HG02852 (cell line): ENCODE data around the gene FOSL1.
"Not testable (repeated sequence)": the region's sequence is repeated elsewhere in the genome, so short reads cannot be mapped to it uniquely, and the experiment has no call there.

Source experiments
- ATAC-seq: cut with Tn5 transposase; IDR thresholded peaks from one replicate; pipeline ENCODE4 v1.9.1; 2021; ENCODE audit warnings: mild to moderate bottlenecking, moderate library complexity; ENCODE audit not compliant: unreplicated experiment

FOSL1 gene

DNA sequence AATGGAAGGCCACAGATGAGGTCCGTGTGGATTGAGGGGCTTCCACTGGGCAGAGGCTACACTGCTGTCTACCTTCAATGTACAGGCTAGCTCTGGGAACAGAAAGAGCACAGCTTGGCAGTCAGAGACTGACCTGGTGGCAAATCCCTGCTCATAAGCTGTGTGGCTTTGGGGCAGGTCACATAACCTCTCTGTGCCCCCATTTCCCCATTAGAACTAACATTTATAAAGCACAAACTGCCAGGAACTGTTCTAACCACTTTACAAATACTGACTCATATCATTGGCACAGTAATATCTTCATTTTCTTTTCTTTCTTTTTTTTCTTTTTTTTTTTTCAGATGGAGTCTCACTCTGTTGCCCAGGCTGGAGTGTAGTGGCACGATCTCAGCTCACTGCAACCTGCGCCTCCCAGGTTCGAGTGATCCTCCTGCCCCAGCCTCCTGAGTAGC is 3.1 kb downstream of the FOSL1 start:
- ATAC-seq: no peak

- ATAC-seq: no peak
Observed at GRCh38 chr11:65896034-65896999, 3.9 kb downstream of the FOSL1 start.

DNA sequence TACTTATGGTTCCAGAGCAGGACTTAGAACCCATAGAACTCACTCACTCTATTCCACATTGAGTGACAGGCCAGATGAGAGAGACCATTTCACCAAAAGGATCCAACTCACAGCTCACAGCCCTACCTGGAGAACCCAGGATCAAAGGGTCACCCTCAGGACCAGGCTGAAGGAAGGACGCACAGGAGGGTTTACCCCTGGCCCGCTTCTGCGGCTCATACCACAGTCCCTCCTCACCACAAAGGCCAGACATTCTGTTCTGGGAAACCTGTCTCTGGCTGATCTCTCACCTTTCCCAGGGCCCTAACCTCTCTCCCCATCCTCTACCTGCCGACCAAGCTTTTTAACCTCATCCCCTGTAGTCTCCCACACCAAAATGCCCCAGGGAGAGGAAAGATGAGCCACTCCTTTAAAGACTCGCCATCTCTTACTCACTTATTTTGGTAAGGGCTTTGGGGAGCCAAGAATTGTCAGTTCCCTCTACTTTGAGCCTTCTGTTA is 4.7 kb downstream of the FOSL1 start:
- no peak for ATAC-seq

DNA sequence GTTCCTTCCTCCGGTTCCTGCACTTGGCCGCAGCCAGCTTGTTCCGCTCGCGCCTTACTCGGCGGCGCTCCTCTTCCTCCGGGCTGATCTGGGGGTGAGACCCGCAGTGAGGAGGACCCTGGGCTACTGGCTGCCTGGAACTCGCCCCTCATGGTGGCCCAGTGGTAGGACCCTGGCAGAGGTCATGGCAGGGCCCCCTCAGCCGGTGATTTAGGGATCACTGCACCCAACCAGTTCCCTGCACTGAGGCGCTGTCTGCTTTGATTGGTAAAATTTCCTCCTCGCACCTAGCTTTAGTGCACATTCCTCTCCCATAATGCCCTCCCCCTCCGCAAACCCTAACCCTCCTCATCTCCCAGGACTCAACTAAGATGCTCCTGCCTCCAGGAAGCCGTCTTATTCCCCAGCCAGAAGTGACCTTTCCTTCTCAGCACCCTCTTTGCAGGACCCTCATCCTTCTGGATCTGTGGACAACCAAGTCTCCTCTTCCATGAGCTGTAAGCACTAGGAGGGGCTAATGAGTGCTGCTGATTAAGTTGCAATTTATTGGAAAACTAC is 6.1 kb downstream of the FOSL1 start:
- no peak for ATAC-seq

DNA sequence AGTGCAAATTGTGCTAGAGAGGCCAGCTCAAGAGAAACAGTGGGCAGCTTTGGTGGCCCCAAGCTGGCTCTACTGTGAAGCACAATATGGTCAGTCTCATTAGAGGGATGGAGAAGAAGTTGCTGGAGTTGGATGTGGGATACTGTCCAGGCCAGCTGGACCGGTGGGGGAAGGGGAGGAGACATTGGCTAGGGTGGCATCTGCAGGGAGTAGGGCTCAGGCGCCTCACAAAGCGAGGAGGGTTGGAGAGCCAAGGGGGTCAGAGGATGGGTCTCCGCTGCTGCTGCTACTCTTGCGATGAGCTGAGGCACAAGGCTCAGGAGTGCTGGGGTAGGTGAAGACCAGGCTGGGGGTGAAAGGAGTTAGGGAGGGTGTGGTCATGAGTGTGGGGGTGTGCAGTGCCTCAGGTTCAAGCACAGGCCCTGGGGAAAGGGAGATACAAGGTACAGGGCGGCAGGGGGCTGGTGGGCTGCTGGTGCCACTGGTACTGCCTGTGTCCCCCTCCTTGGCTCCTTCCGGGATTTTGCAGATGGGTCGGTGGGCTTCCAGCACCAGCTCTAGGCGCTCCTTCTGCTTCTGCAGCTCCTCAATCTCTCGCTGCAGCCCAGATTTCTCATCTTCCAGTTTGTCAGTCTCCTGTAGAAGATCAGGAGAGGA is 7.4 kb downstream of the FOSL1 start:
- ATAC-seq: no peak

DNA sequence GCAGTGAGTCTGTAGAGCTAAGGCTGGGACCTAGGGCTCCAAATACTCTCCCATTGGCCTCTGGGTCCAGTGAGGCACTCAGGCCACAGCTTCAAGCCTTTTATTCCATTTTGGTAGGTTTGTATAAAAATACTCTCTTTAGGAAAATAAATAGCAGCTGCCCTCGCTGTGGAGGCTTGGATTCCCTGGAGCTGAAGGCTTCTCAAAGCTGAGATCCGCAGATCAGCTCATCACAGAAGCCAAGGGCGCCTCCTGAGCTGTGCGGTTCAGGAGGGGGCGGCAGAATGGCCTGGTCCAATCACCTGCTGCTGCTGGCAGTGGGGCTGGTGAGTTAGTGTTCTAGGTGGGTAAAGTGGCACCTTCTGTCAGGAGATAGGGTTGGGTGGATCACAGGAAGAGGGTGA is 8.0 kb downstream of the FOSL1 start:
- ATAC-seq: not testable (repeated sequence)

DNA sequence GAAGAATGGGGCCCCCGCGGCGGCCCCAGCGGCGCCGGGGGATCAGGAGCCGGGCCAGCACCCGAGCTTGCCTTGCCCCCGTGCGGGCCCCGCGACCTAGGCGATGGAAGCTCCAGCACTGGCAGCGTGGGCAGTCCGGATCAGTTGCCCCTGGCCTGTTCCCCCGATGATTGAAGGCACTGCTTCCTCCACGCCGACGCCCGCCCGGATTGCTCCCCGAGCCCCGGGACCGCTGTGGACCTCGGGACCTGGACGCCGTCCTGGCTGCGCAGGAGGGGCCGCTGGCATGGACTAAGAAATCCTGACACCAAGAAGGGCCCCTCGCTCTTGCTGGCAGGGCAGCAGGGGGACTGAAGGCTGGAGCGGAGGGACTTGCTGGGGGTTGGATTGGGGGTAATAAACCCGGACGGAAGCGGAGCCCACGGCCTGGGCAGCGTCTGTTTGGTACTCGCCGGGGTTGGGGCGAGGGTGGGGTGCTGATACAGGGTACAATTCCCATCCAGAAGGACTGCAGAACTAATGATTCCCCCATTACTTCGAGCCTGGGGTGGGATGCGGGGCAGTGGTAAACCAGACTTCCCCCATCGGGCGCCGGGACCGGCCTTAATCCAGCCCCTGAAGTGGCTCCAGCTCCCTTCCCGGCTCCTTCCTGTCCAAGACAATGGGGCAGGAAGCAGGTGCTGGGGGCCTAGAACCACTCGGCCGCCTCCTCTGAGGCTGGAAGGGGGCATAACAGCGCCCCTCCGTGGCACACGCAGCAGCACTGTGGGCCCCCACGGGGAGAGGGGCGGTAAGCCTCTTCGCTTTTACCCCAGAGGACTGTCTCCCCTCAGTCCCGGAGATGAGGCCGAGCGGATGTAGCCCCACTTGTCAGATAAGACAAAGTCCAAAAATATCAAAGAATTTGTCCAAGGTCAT is 8.7 kb downstream of the FOSL1 start:
- ATAC-seq: no peak

- ATAC-seq: peak; percentile 48
Observed at GRCh38 chr11:65890324-65891218, 9.6 kb downstream of the FOSL1 start, which contains the start of gene CCDC85B. Gene CCDC85B, plus strand, starts transcription at chr11:65890673. Its CDS starts 111 bp downstream, at chr11:65890784.

GRCh38 chr11:65888163-65888814 is 11.9 kb downstream of the FOSL1 start, which contains the start of gene FIBP:
Gene FIBP, minus strand, starts transcription at chr11:65888471. Its CDS starts 53 bp downstream, at chr11:65888418.
- peak; percentile 51 for ATAC-seq

- ATAC-seq: no peak
Observed at GRCh38 chr11:65887723-65888162, 12.4 kb downstream of the FOSL1 start.

DNA sequence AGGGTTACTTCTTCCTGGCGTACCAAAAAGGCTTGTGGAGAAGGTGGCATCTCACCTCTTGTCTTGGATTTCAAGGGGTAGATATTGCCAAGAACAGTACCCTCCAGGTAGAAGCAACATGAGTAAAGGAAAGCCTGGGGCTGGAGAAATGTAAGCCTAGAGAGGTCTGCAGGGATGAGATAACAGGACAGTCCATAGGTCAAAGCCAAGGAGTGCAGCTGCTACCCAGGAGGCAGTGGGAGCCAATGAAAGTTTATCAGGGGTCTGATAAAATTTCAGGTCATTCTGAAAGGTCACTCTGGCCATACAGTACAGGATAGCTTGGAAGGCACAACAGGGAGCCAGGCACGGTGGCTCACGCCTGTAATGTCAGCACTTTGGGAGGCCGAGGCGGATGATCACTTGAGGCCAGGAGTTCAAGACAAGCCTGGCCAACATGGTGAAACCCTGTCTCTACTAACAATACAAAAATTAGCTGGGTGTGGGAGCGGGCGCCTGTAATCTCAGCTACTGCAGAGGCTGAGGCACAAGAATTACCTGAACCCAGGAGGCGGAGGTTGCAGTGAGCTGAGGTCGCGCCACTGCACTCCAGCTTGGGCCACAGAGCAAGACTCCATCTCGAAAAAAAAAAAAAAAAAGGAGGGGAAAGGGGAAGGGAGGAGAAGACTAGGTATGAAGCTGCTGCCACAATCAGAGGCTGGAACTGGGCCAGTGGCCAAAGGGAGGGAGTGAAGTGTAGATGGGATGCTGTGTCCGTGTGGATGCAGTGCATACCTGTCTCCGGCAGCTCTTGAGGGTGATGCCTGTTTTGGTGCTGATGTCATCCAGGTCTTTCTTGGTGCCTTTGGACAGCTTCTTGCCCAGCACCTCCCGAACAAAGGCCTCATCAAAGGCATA is 13.1 kb downstream of the FOSL1 start:
- ATAC-seq: no peak

- ATAC-seq: no peak
Observed at GRCh38 chr11:65885808-65886536, 14.2 kb downstream of the FOSL1 start.

GRCh38 chr11:65885231-65885630 is 15.0 kb downstream of the FOSL1 start:
- ATAC-seq: no peak

DNA sequence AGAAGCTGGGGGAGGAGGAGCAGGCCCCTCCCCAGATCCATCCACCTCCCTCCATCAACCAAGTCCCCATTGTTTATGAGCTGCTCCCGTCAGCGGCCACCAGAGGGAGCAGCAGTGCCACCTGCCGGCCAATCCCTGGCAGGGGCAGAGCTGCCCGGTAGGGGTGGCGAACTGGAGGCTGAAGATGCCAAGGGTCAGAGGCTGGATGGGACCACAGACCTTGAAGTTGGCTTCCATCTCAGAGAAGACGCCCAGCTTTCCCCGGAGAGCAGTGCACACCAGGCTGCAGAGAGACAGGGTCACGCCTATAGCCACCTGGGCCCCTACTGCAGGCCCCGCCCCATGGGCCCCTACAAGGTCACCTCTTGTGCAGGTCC is 15.5 kb downstream of the FOSL1 start:
- peak; percentile 42 for ATAC-seq

DNA sequence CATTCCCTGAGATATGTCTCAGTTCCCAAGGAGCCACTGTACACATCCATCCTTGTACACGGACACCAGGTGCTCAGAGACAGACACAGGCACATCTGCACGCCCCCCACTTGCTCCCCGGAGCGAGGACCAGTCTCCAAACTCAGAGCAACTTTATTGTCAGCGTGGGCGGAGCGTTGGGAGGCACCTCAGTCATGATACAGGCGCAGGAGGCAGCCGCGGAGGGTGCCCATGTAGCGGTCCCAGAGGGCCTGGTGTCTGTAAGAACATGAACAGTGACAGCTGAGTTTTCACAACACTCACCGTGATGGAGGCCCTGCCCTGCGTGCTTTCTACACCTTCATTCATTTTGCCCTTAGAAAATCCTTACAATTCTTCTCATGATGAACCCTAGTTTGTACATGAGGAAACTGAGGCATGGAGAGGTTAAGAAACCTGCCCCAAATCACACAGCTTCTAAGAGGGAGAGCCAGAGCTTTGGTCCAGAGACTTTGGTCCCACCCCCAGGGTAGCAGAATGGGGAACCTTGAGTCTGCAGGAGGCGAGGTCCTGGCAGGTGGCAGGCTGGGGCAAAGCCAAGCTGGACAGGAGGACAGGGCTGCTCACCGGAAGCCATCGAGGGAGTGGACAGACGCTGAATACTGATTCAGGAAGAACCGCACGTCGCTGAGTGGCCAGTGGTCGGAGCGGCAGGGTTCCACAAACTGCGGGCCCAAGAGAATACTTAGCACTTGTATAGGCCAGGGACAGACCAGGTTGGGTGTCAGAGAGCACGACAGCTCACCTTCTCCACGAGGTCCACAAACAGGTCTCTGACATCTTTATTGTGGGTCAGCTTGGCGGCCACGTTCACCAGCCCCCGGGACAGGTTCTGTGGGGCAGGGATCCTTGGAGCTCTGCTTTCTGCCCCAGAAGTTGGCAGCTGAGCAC is 16.1 kb downstream of the FOSL1 start:
- no peak for ATAC-seq
